SK-N-SH (cell line): Measurements from ENCODE around the gene DOHH. TPM values are rescaled to one million over a fixed set of nuclear protein-coding genes. Genes with fewer than 3 reads are reported as not detected.

ENCODE experiments used
- CTCF ChIA-PET: fragments of 300-600, 350-600 bp; formaldehyde crosslinking; extraction: SDS; loops from one replicate; lab custom pipeline; 2021; lab: Yijun Ruan, JAX
- POLR2A ChIA-PET: fragments of 350-600 bp; sonication (Branson Sonifier 250); formaldehyde crosslinking; extraction: SDS; loops from one replicate; lab custom pipeline; 2020; ENCODE audit warnings: antibody characterized with exemption, inconsistent platforms; lab: Yijun Ruan, JAX
- DNase-seq: peaks from one replicate; pipeline ENCODE4 v3.0.0; 2012
- H2AFZ ChIP-seq: fragments of 200-600 bp; sonication (generic); 2 replicates; pipeline ENCODE4 v1.8.1; 2016; ENCODE audit warnings: antibody characterized with exemption, mild to moderate bottlenecking, low read depth
- H3F3A ChIP-seq: fragments of 200-600 bp; sonication (generic); replicated peaks from 2 replicates; pipeline ENCODE3; 2016; ENCODE audit warnings: antibody characterized with exemption, mild to moderate bottlenecking; ENCODE audit not compliant: insufficient read depth
- H3K27ac ChIP-seq, 2 experiments: fragments of 200-500 bp in 1 of 2; fragments of 200-600 bp in 1 of 2; sonication (Bioruptor generic) in 1 of 2; sonication (generic), shearing (Covaris generic) in 1 of 2; 2 replicates each; pipeline versions ENCODE4 v1.5.1 to v1.6.1; 2014 to 2016; ENCODE audit warnings: low read depth in 2 of 2, inconsistent platforms in 1 of 2, low read length in 1 of 2, mild to moderate bottlenecking in 1 of 2, mixed read lengths in 1 of 2
- H3K27me3 ChIP-seq: fragments of 200-600 bp; sonication (generic), shearing (Covaris generic); 2 replicates; pipeline ENCODE4 v1.6.1; 2016; ENCODE audit warnings: mixed run types; ENCODE audit not compliant: insufficient read depth
- H3K36me3 ChIP-seq, 2 experiments: fragments of 200-500 bp in 1 of 2; fragments of 200-600 bp in 1 of 2; sonication (Bioruptor generic) in 1 of 2; sonication (generic) in 1 of 2; replicated peaks in 1 of 2; 2 replicates each; pipeline versions ENCODE3 to v1.5.1; 2014 to 2016; ENCODE audit warnings: low read length in 1 of 2, mild to moderate bottlenecking in 1 of 2; ENCODE audit not compliant: insufficient read depth in 2 of 2, control insufficient read depth in 1 of 2
- H3K4me1 ChIP-seq, 2 experiments: fragments of 200-500 bp in 1 of 2; fragments of 200-600 bp in 1 of 2; sonication (Bioruptor generic) in 1 of 2; sonication (generic), shearing (Covaris generic) in 1 of 2; 2 replicates each; pipeline versions ENCODE4 v1.5.1 to v1.6.1; 2014 to 2016; ENCODE audit warnings: low read depth in 1 of 2, low read length in 1 of 2, mixed run types in 1 of 2; ENCODE audit not compliant: insufficient read depth in 2 of 2, control insufficient read depth in 1 of 2
- H3K4me2 ChIP-seq: fragments of 200-600 bp; sonication (generic), shearing (Covaris generic); 2 replicates; pipeline ENCODE4 v1.6.1; 2017; ENCODE audit warnings: mixed run types
- H3K4me3 ChIP-seq, 2 experiments: fragments of 200-500 bp in 1 of 2; fragments of 200-600 bp in 1 of 2; sonication (Bioruptor generic) in 1 of 2; sonication (generic), shearing (Covaris generic) in 1 of 2; 2 replicates each; pipeline versions ENCODE4 v1.5.1 to v1.8.1; 2014 to 2016; ENCODE audit warnings: low read depth in 2 of 2, inconsistent platforms in 1 of 2, low read length in 1 of 2, mild to moderate bottlenecking in 1 of 2, mixed read lengths in 1 of 2, moderate library complexity in 1 of 2
- H3K79me2 ChIP-seq: fragments of 200-600 bp; sonication (generic); 2 replicates; pipeline ENCODE4 v1.8.1; 2017; ENCODE audit warnings: mild to moderate bottlenecking; ENCODE audit not compliant: insufficient read depth
- H3K9ac ChIP-seq: fragments of 200-600 bp; sonication (generic); 2 replicates; pipeline ENCODE4 v1.6.1; 2017; ENCODE audit warnings: mixed run types
- H3K9me2 ChIP-seq: fragments of 200-600 bp; sonication (generic); 2 replicates; pipeline ENCODE4 v1.6.1; 2017; ENCODE audit warnings: mixed run types
- H3K9me3 ChIP-seq: fragments of 200-600 bp; sonication (generic); 2 replicates; pipeline ENCODE4 v1.6.1; 2017; ENCODE audit warnings: mixed run types, mild to moderate bottlenecking, moderate library complexity
- H4K20me1 ChIP-seq: fragments of 200-600 bp; sonication (generic); 2 replicates; pipeline ENCODE4 v1.6.1; 2017; ENCODE audit warnings: mild to moderate bottlenecking, mixed run types; ENCODE audit not compliant: insufficient read depth
- EP300 ChIP-seq, 2 experiments: IDR thresholded peaks; 2 replicates each; pipeline versions ENCODE4 v1.4.0 to v1.6.1; 2012; ENCODE audit warnings: borderline replicate concordance in 1 of 2, low read depth in 1 of 2, low read length in 1 of 2
- EZH2phosphoT487 ChIP-seq: fragments of 200-600 bp; sonication (generic); IDR thresholded peaks from 2 replicates; pipeline ENCODE4 v1.6.1; 2017; ENCODE audit warnings: low read depth, mixed run types, mild to moderate bottlenecking, antibody characterized with exemption, moderate library complexity, borderline replicate concordance
- FOXM1 ChIP-seq: IDR thresholded peaks from 2 replicates; pipeline ENCODE4 v1.4.0; 2012; ENCODE audit warnings: low read depth, mild to moderate bottlenecking
- MEF2A ChIP-seq: IDR thresholded peaks from 2 replicates; pipeline ENCODE4 v1.4.0; 2012; ENCODE audit warnings: low read depth, borderline replicate concordance
- MXI1 ChIP-seq: IDR thresholded peaks from 2 replicates; pipeline ENCODE4 v1.6.1; 2012; ENCODE audit warnings: mild to moderate bottlenecking, low read depth, low read length, improper control_type of control experiment
- RAD21 ChIP-seq: IDR thresholded peaks from 2 replicates; pipeline ENCODE4 v1.6.1; 2012; ENCODE audit warnings: mild to moderate bottlenecking, low read length
- RCOR1 ChIP-seq: fragments of 150-350 bp; IDR thresholded peaks from 2 replicates; pipeline ENCODE4 v1.6.1; 2017; ENCODE audit warnings: antibody characterized with exemption, low read length
- TEAD4 ChIP-seq: IDR thresholded peaks from 2 replicates; pipeline ENCODE4 v1.4.0; 2012; ENCODE audit warnings: mild to moderate bottlenecking, borderline replicate concordance; ENCODE audit not compliant: insufficient read depth
- WGBS: methylation state at CpG from one replicate; pipeline ENCODE4 v1.1.6; 2017; ENCODE audit warnings: low lambda C conversion rate; 5-methylcytosine and 5-hydroxymethylcytosine counted together
- polyA plus RNA-seq, 3 experiments: library from polyadenylated mRNA; depleted of rRNA; stranded (reverse); fragments of >200 nt; gene quantifications; 2 replicates each; pipeline ENCODE4 v1.2.3, GENCODE V29; 2012
- TF ChIP-seq, protein P1 (sequence below): fragments of 200-600 bp; sonication (generic); IDR thresholded peaks from 2 replicates; pipeline ENCODE4 v1.6.1; 2017; ENCODE audit warnings: antibody characterized with exemption, mild to moderate bottlenecking, moderate library complexity

DOHH gene
- polyA plus RNA-seq, 1 of the 3 experiments (the other 2 are of a cell fraction): 14.3 TPM

DNA sequence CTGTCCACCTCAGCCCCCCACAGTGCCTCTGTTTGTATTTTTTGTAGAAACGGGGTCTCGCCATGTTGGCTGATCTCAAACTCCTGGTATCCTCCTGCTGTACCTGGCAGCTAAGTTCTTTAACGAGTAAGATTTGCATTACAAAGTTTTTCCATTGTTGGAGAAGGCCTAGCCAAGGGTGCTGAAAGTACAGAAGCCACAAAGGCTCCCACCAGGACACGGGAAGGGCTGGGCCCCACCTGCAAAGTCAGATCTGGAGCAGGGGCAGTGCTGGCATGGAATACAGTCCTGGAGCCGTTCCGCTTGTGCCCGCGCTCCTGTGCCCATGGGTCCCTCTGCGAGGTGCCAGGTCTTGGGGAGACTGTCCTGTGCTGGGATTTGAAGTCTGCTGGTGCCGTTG lies 17.8 kb upstream of the DOHH start:
- H3K79me2 ChIP-seq: peaks cover 98% of the 10 kb centered on the region
- H3K4me1 ChIP-seq: peaks cover 0 to 20% of the 10 kb centered on the region in 2 experiments; a peak in 1 of 4 replicates
- CTCF ChIA-PET: interaction anchor here (1.7 kb wide), 1 partner anchor 27 kb away, joined by 9 read pairs; no protein-coding TSS in a partner anchor
- no peaks in the 10 kb centered on the region for H3K27me3 ChIP-seq
- POLR2A ChIA-PET: no interaction called here
- H3K9me2 ChIP-seq: no peaks in the 10 kb centered on the region
- no peak overlapping the region for H3K4me2 ChIP-seq
- H3K36me3 ChIP-seq: peaks cover 3 to 11% of the 10 kb centered on the region in 2 experiments
- no peak overlapping the region for H2AFZ ChIP-seq
- no peak overlapping the region for H3K27ac ChIP-seq
- no peak overlapping the region for H3K9ac ChIP-seq
- DNase-seq: no peak
- no peaks in the 10 kb centered on the region for H3F3A ChIP-seq
- peaks cover 92% of the 10 kb centered on the region for H4K20me1 ChIP-seq
- TF ChIP-seq EP300 (IDR thresholded peaks at IDR 0.05; ENCODE audit: borderline replicate concordance in 1 of 2, low read depth in 1 of 2, low read length in 1 of 2) (no peak), EZH2phosphoT487 (no peak), MEF2A (no peak), FOXM1 (no peak), TEAD4 (no peak)
- TF ChIP-seq, protein P1, sequence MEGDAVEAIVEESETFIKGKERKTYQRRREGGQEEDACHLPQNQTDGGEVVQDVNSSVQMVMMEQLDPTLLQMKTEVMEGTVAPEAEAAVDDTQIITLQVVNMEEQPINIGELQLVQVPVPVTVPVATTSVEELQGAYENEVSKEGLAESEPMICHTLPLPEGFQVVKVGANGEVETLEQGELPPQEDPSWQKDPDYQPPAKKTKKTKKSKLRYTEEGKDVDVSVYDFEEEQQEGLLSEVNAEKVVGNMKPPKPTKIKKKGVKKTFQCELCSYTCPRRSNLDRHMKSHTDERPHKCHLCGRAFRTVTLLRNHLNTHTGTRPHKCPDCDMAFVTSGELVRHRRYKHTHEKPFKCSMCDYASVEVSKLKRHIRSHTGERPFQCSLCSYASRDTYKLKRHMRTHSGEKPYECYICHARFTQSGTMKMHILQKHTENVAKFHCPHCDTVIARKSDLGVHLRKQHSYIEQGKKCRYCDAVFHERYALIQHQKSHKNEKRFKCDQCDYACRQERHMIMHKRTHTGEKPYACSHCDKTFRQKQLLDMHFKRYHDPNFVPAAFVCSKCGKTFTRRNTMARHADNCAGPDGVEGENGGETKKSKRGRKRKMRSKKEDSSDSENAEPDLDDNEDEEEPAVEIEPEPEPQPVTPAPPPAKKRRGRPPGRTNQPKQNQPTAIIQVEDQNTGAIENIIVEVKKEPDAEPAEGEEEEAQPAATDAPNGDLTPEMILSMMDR: no peak
- no peak overlapping the region for H3K4me3 ChIP-seq
- 96% methylated on average over 5 of the region's 10 CpGs for WGBS
- no peaks in the 10 kb centered on the region for H3K9me3 ChIP-seq

DNA sequence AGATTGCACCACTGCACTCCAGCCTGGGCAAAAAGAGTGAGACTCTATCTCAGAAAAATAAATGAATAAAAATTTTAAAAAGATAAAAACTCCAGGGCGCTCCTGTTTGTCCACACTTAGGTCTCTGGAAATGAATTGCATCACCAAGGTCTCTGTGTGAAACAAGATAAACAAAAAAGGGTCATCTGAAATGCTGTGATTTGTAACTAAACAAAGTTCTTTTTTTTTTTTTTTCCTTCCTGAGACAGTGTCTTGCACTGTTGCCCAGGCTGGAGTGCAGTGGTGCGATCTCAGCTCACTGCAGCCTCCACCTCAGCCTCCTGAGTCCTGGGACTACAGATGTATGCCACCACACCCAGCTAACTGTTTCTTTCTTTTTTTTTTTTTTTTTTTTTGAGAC lies 17.2 kb upstream of the DOHH start:
- no peaks in the 10 kb centered on the region for H3K27me3 ChIP-seq
- H3K4me1 ChIP-seq: peaks cover 0 to 20% of the 10 kb centered on the region in 2 experiments; a peak in 1 of 4 replicates
- ChIA-PET CTCF (interaction anchor here (1.7 kb wide), 1 partner anchor 28 kb away, joined by 9 read pairs; no protein-coding TSS in a partner anchor), POLR2A (no interaction called here)
- no peak overlapping the region for H3K4me3 ChIP-seq
- 97% methylated on average over 2 of the region's 2 CpGs for WGBS
- H2AFZ ChIP-seq: no peak overlapping the region
- H3F3A ChIP-seq: no peaks in the 10 kb centered on the region
- H3K9me2 ChIP-seq: no peaks in the 10 kb centered on the region
- no peak overlapping the region for H3K4me2 ChIP-seq
- H3K79me2 ChIP-seq: peaks cover 100% of the 10 kb centered on the region
- H3K36me3 ChIP-seq: peaks cover 3 to 9% of the 10 kb centered on the region in 2 experiments
- no peak for TF ChIP-seq RCOR1
- TF ChIP-seq MXI1: no peak
- no peak for TF ChIP-seq RAD21
- no peaks in the 10 kb centered on the region for H3K9me3 ChIP-seq
- no peak overlapping the region for H3K9ac ChIP-seq
- no peak overlapping the region for H3K27ac ChIP-seq
- DNase-seq: no peak
- peaks cover 96% of the 10 kb centered on the region for H4K20me1 ChIP-seq

DNA sequence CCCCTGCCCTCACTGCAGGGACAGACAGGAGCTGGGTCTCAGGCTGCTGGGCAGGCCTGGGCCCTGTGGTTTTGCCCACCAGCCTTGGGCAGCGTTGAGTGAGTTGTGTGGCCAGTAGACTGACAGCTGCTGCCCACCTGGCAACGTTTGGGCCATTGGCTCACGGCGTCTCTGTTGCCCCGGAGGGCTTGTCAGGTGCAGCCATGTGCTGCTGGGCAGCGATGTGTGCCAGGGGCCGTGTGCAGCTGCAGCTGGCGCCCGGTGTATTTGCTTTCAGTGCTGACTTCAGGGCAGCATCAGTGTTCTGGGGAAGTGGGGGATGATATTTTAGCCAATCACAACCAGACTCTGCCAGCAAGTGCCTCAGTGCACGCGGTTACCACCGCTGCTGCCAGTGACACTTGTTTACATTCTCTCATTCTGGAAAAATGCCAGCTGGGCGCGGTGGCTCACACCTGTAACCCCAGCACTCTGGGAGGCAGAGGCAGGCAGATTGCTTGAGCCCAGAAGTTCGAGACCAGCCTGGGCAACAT lies 16.3 kb upstream of the DOHH start:
- no peak overlapping the region for H3K9ac ChIP-seq
- peaks cover 96% of the 10 kb centered on the region for H4K20me1 ChIP-seq
- peak; percentile 56 for DNase-seq
- H3K4me1 ChIP-seq: peaks cover 0 to 20% of the 10 kb centered on the region in 2 experiments; a peak in 1 of 4 replicates
- peaks cover 3 to 7% of the 10 kb centered on the region in 2 experiments for H3K36me3 ChIP-seq
- TF ChIP-seq MXI1: peak; percentile 51; the same call in 1 of the 2 replicates
- no peak for TF ChIP-seq RCOR1
- no peak for TF ChIP-seq FOXM1
- H3K27me3 ChIP-seq: no peaks in the 10 kb centered on the region
- H3K79me2 ChIP-seq: peaks cover 100% of the 10 kb centered on the region
- H3K9me3 ChIP-seq: no peaks in the 10 kb centered on the region
- no peak overlapping the region for H3K4me3 ChIP-seq
- POLR2A ChIA-PET: no interaction called here
- no peaks in the 10 kb centered on the region for H3F3A ChIP-seq
- no peak overlapping the region for H3K27ac ChIP-seq
- CTCF ChIA-PET: interaction anchor here (0.9 to 1.7 kb wide), 4 partner anchors 11 to 212 kb away, joined by 3 to 7 read pairs (median 3); no protein-coding TSS in a partner anchor
- no peaks in the 10 kb centered on the region for H3K9me2 ChIP-seq
- H2AFZ ChIP-seq: no peak overlapping the region
- 70% methylated on average over 6 of the region's 15 CpGs for WGBS
- H3K4me2 ChIP-seq: no peak overlapping the region
